Amniotic epithelial cell (primary cell): Measurements from ENCODE around the gene RAB26.
"Not testable (repeated sequence)": the region's sequence is repeated elsewhere in the genome, so short reads cannot be mapped to it uniquely, and the experiment has no call there.

ENCODE experiments used
- DNase-seq: peaks from one replicate; pipeline ENCODE4 v3.0.0-alpha.2; 2010; ENCODE audit warnings: low read depth

Gene RAB26, protein sequence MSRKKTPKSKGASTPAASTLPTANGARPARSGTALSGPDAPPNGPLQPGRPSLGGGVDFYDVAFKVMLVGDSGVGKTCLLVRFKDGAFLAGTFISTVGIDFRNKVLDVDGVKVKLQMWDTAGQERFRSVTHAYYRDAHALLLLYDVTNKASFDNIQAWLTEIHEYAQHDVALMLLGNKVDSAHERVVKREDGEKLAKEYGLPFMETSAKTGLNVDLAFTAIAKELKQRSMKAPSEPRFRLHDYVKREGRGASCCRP

DNA sequence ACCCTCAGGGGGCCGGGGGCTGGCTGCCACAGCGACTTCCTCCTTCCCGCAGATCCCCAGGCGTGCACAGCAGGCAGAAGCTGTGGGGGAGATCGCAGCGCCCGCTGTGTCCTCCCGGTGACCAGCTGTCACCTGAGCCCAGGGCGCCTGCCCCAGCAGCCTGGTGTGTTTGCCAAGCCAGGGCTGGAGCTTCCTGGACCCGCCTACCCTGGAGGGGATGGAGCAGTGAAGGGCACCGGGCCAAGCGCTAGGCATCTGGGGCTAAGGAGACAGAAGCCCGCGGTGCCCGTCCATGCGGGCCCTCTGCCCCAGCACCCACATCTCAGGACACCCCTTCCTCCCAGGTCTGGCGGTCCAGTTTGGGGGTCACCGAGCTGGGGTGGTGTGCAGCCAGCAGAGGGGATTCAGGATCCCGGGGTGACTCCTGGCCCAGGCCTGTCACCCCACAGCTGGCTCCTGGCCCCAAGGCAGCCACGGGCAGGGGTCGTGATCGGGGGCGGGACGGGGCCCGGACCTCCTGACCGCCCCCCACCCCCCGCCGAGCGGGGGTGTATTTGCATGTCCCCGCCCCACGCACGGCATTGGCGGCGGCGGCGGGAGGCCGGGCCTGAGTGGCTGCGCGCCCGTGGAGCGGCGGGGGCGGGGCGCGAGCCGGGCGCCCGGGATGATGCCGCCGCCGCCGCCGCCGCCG is at the start of gene RAB26:
RAB26 (plus strand) TSS at position 645 of the 691 bp plus-strand sequence. CDS start 159 bp downstream, outside the sequence.
- DNase-seq = peak; percentile 34

DNA sequence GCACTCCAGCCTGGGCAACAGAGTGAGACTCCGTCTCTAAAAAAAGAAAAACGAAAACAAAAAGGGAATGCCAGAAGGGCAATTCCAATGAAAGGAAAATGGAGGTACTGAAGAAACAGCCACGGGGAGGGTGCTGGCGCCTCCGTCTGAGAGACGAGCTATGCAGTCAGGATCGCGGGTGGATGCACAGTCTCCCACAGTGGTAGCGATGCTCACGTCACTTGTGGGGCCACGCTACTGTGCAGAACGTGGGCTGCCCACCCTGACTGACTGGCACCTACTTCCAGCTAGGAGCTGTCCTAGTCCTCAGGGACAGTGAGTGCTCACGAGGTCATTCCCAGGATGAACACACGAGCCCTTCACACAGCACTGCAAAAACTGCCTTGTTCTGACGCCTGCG is 46.8 kb upstream of the RAB26 start:
- not testable (repeated sequence) for DNase-seq

DNA sequence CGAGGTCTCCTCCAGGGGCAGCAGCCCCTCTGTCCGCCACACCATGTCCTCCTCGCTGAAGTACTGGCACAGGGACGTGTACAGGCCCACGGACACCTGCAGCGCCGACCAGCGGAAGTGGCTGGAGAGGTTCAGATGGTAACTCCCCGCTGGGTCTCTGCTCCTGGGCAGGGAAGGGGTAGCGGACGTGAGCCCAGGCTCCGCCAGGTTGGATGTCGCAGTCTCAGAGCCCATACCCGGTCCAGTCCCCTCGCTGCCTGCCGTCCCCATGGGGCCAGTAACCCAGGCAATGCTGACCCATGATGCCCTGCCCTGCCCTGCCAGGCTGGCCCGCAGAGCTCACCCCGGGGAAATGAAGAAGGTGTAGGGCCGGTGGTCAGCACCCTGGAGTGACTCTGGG is 46.0 kb upstream of the RAB26 start:
- no peak for DNase-seq

DNA sequence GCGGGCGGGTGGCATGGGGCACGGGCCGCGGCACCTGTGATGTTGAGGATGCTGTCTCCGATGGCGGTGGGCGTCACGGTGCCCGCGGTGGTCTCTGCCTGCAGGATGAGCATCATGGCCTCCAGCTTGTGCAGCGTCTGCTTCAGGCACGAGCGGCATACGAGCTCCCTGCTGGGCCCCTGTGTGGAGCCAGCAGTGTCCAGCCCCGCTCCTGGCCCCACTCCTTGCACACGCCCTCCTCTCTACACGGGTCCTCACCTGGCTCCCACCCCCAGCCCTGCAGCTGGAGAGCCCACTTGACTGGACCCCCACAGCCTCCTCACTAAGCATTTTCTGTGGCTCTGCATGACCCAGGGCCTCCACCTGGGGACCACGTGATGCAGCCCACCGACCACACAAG is 44.0 kb upstream of the RAB26 start:
- not testable (repeated sequence) for DNase-seq

- not testable (repeated sequence) for DNase-seq
These were observed 43.1 kb upstream of the RAB26 start for GRCh38 chr16:2105291-2105690.

DNA sequence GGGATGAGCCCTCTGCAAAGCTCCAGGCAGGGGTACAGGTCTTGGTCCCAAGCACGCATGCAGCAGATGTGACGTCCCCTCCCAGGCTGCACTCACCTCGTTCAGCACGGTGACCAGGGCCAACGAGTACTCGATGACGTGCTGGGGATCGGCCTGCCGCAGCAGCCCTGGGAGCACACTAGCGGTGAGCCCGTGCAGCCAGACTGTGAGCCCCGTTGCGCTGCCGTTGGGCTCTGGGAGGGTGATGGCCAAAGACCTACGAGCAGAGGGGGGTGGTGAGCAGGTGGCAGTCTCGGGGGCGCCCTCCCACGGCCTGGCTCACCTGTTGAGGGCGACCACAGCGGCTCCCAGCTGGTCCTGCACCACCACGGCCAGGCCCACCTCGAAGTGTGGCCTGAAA is 42.7 kb upstream of the RAB26 start:
- DNase-seq = not testable (repeated sequence)

DNA sequence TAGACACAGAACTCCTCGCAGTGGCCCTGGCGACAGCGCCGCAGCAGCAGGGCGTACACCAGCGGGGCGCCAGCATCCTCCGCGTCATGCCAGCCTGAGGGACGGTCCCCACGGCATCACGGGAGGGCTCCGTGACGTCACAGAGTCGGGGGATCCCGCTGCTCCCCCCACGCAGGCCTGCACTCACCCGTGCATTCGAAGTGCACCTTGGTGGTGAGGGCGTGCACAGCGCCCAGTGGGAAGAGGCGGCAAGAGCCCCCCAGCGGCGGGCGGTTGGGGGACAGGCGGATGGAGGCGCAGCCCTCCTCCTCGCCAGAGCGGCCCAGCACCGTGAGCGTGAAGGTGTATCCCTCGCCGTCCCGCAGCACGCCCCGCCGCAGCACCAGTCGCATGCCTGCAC is 42.2 kb upstream of the RAB26 start:
- not testable (repeated sequence) for DNase-seq

- peak; percentile 77 for DNase-seq
These were observed 41.2 kb upstream of the RAB26 start for GRCh38 chr16:2107121-2107790.

GRCh38 chr16:2107791-2108125 is 40.7 kb upstream of the RAB26 start:
- not testable (repeated sequence) for DNase-seq

GRCh38 chr16:2108446-2109270 is 39.8 kb upstream of the RAB26 start:
- DNase-seq = not testable (repeated sequence)

GRCh38 chr16:2109271-2109580 is 39.2 kb upstream of the RAB26 start:
- not testable (repeated sequence) for DNase-seq

DNA sequence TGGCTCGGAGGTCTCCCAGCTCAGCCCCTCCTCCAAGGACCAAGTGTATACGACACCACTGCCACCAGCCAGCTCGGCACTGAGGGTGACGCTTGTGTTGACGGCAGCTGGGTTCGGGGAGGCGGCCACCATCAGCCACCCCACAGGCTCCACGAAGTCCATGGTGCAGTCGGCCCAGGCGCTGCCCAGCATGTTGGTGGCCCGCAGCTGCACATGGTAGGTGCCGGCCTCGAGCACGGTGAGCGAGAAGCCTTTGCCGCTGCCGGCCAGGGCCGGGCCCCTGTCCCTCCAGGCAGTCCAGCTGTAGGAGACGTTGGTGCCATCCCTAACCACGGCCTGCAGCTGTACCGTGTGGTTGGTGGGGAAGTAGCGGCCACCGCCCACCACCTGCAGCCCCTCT is 38.6 kb upstream of the RAB26 start:
- not testable (repeated sequence) for DNase-seq

- DNase-seq = not testable (repeated sequence)
These were observed 38.0 kb upstream of the RAB26 start for GRCh38 chr16:2110332-2111008.

- not testable (repeated sequence) for DNase-seq
These were observed 37.4 kb upstream of the RAB26 start for GRCh38 chr16:2111009-2111353.

DNA sequence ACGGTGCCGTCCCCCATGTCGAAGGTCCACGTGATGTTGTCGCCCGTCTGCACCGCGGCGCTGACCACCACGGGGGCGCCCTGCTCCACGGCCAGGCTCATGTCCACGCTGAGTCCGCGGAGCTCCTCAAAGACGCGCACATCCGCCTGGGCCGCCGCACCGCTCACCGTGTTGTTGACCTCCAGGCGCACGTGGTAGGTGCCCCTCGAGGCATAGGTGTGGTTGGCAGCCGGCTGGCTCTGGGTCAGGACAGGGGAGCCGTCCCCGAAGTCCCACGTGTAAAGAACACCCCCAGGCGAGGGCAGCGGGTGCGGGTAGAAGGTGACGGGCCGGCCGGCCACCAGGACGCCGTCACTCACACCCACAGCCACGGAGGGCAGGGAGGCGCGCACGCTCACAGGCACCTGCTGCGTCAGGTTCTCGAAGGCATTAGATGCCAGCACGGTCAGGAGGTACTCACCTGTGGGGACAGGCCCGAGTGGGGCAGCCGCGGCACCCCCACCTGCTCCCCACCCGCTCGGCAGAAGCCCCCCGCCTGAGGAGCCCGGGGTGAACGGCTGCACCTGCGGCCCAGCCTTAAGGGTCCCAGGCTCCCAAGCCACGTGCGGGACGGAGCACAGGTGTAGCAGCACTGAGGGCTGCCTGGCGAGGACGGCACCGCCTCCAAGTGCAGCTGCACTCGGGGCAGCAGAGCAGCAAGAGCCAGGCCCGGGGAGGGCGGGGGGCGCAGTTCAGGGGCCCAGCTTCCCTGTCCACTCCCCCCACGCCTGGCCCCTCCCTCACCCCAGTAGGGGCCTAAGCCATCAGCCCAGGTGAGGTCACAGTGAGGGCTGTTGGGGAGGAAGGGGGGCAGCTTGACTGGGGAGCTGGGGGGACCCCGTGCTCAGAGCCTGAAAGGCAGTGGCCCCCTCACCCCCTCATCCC is 36.8 kb upstream of the RAB26 start:
- not testable (repeated sequence) for DNase-seq

DNA sequence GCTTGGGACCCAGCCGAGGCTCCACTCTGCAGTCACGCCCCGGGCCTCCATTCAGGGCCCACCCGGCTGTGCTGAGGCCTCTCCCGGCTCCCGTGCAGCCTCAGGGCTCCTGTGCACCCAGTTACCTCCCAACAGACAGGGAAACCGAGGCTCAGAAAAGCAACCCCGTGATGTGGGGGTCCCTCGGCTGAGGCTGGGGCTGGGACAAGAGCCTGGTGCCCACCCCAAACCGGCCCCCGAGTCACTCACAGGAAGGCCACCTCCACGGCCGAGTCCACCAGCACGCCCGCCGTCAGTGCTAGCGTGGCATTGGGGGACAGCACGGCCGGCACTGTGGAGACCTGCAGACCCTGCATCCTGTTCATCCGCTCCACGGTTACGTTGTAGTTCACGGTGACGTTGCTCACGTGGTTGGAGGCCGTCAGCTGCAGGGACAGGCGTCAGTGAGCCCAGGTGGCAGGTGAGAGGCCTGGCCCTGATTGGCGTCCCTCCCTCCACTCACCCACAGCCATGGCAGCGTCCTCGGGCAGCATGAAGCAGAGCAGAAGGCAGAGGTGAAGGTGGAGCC is 35.8 kb upstream of the RAB26 start:
- DNase-seq = not testable (repeated sequence)

- not testable (repeated sequence) for DNase-seq
These were observed 34.2 kb upstream of the RAB26 start for GRCh38 chr16:2114225-2114624.

- DNase-seq = not testable (repeated sequence)
These were observed 33.4 kb upstream of the RAB26 start for GRCh38 chr16:2114885-2115590.

- no peak for DNase-seq
These were observed 32.8 kb upstream of the RAB26 start for GRCh38 chr16:2115591-2115973.

GRCh38 chr16:2116428-2116827 is 32.0 kb upstream of the RAB26 start:
- not testable (repeated sequence) for DNase-seq
